CD4-positive, alpha-beta T cell (primary cell): ENCODE measurements around the gene S100A8. TPM values are rescaled to one million over a fixed set of nuclear protein-coding genes. Genes with fewer than 3 reads are reported as not detected.

Experiments used
- ATAC-seq: fragments of 200-7000 bp; cut with Tn5 transposase; one replicate; pipeline ENCODE4 v1.10.0; 2022; ENCODE audit warnings: mild to moderate bottlenecking; ENCODE audit not compliant: poor library complexity
- CTCF ChIA-PET: fragments of 350-600 bp; sonication (Branson Sonifier 250); formaldehyde crosslinking; loops from one replicate; lab custom pipeline; 2021; ENCODE audit warnings: antibody characterized with exemption, inconsistent platforms; lab: Charles Lee
- POLR2A ChIA-PET: fragments of 350-600 bp; sonication (Branson Sonifier 250); formaldehyde crosslinking; loops from one replicate; lab custom pipeline; 2021; ENCODE audit warnings: antibody characterized with exemption, inconsistent platforms; lab: Charles Lee
- DNase-seq, 14 experiments: peaks; one replicate each; pipeline ENCODE4 v3.0.0-alpha.2; 2013 to 2020; ENCODE audit warnings: mixed read lengths in 2 of 14
- H3K27ac ChIP-seq, 2 donors: one replicate each; pipeline versions ENCODE4 v1.5.1 to v1.7.0; 2013; ENCODE audit warnings: low read length in 2 of 2, low read depth in 1 of 2, mild to moderate bottlenecking in 1 of 2
- H3K27me3 ChIP-seq, 2 experiments: 1 replicate in 1 of 2; 2 replicates in 1 of 2; pipeline versions ENCODE4 v1.6.1 to v1.7.0; 2013; ENCODE audit warnings: low read length in 2 of 2, control low read depth in 1 of 2, mild to moderate bottlenecking in 1 of 2, moderate library complexity in 1 of 2; ENCODE audit not compliant: insufficient read depth in 2 of 2, control insufficient read depth in 1 of 2
- H3K36me3 ChIP-seq: one replicate; pipeline ENCODE4 v1.6.1; 2013; ENCODE audit warnings: low read length, control low read depth; ENCODE audit not compliant: insufficient read depth
- H3K4me1 ChIP-seq: one replicate; pipeline ENCODE4 v1.6.1; 2013; ENCODE audit warnings: low read length, control low read depth; ENCODE audit not compliant: insufficient read depth
- H3K4me3 ChIP-seq: one replicate; pipeline ENCODE4 v1.5.1; 2013; ENCODE audit warnings: mild to moderate bottlenecking, low read length, moderate library complexity
- H3K9me3 ChIP-seq, 2 experiments: 1 replicate in 1 of 2; 2 replicates in 1 of 2; pipeline versions ENCODE4 v1.6.1 to v1.7.0; 2013; ENCODE audit warnings: low read length in 2 of 2, mild to moderate bottlenecking in 2 of 2, control low read depth in 1 of 2, moderate library complexity in 1 of 2; ENCODE audit not compliant: control insufficient read depth in 1 of 2, insufficient read depth in 1 of 2
- H3K27ac Mint-ChIP-seq: one replicate; pipeline ENCODE4 v1.8.0; 2020; ENCODE audit warnings: mixed read lengths
- H3K27me3 Mint-ChIP-seq: one replicate; pipeline ENCODE4 v1.8.0; 2021; ENCODE audit warnings: mixed read lengths
- H3K36me3 Mint-ChIP-seq: one replicate; pipeline ENCODE4 v1.8.0; 2021; ENCODE audit warnings: low read depth, mixed read lengths
- H3K4me1 Mint-ChIP-seq: one replicate; pipeline ENCODE4 v1.8.0; 2021; ENCODE audit warnings: low read depth, mixed read lengths
- H3K4me3 Mint-ChIP-seq: one replicate; pipeline ENCODE4 v1.8.0; 2020; ENCODE audit warnings: mild to moderate bottlenecking, mixed read lengths
- H3K9me3 Mint-ChIP-seq: one replicate; pipeline ENCODE4 v1.8.0; 2020; ENCODE audit warnings: mixed read lengths
- CTCF ChIP-seq: fragments of 200-600 bp; IDR thresholded peaks from one replicate; pipeline ENCODE4 v1.8.0; 2022; ENCODE audit warnings: antibody characterized with exemption, mild to moderate bottlenecking
- intact Hi-C, 2 experiments: fragments of 100-400 bp; cut with DNase I in 1 of 2; cut with micrococcal nuclease in 1 of 2; formaldehyde crosslinking; loops; one replicate each; pipeline versions ENCODE4 v1.15.1 to v1.9.0; 2023 to 2025; cut with DNase I, micrococcal nuclease
- polyA plus RNA-seq, 2 donors: library from polyadenylated mRNA; unstranded; fragments of 120-200 nt; gene quantifications; one replicate each; pipeline ENCODE4 v1.2.1, GENCODE V29; 2013
- total RNA-seq, 174 experiments: library from RNA in 2 of 174; stranded (reverse) in 2 of 174; gene quantifications; one replicate each; pipeline ENCODE4 v1.2.3 and lab custom pipeline; 2021 to 2026

Gene S100A8
- 10 to 100 TPM; 21.0 to 23.8 TPM for total RNA-seq
- 244 TPM for polyA plus RNA-seq (2013, experiment 1 of 2)
- 149 TPM for polyA plus RNA-seq (2013, experiment 2 of 2)
- total RNA-seq (lab: John Stamatoyannopoulos, UW): 0 to 35.0 (median 0.24) reads per million in 172 experiments

DNA sequence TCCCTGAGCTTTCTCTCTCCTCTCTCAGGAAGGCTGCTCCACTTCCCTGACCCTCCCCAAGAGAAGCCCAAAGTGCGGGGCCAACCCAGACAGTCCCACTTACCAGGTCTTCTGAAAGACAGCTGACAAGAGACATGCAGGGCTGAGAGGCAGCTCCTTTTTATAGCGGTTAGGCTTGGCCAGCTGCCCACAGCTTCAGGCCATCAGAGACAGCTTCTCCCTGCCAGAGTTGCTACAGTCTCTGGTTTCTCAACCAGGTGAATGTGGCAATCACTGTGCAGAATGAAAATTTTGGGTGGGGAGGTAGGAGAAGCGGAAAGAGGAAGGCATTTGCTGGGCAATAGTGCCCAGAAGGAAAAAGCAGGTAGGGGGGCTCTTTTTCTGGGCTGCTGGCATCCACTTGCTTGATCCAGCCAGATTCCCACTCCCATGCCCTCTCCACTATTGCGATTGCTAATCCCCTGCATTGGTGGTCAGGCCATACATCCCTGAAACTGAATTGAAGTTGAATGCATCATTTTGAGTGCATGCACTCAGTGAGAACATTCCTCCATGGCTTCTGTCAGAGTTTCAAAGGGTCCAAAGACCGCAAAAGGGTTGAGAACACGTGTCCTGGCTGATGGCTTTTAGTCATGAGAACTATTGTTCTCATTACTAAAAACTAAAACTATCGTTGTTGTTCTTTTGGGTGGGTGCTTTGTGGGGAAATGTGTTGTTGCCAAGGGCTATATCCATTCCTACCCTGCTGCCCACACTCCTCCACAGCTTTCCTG lies at the start of gene S100A8:
TSS of gene S100A8 (minus strand) at position 136 of the 773 bp plus-strand sequence. CDS start 538 bp downstream, outside the sequence.
- H3K27ac Mint-ChIP-seq: no peak within 1 kb of the TSS
- no peaks in the 10 kb centered on the region for H3K4me1 Mint-ChIP-seq
- Histone ChIP-seq H3K4me3 (peak within 1 kb of the TSS; percentile 26), H3K36me3 (no peaks in the 10 kb centered on the region), H3K27ac (no peak within 1 kb of the TSS), H3K27me3 (peaks cover 8 to 19% of the 10 kb centered on the region in 2 experiments), H3K9me3 (no peaks in the 10 kb centered on the region), H3K4me1 (no peaks in the 10 kb centered on the region)
- no peaks in the 10 kb centered on the region for H3K9me3 Mint-ChIP-seq
- H3K27me3 Mint-ChIP-seq: peaks cover 32% of the 10 kb centered on the region
- ChIA-PET CTCF (no interaction called here), POLR2A (no interaction called here)
- ATAC-seq (no peak), DNase-seq (peak in 2 of 14 experiments; percentile 17 to 24)
- H3K4me3 Mint-ChIP-seq: no peak within 1 kb of the TSS
- intact Hi-C loops: no loop called here
- H3K36me3 Mint-ChIP-seq: no peaks in the 10 kb centered on the region
- no peak for TF ChIP-seq CTCF

DNA sequence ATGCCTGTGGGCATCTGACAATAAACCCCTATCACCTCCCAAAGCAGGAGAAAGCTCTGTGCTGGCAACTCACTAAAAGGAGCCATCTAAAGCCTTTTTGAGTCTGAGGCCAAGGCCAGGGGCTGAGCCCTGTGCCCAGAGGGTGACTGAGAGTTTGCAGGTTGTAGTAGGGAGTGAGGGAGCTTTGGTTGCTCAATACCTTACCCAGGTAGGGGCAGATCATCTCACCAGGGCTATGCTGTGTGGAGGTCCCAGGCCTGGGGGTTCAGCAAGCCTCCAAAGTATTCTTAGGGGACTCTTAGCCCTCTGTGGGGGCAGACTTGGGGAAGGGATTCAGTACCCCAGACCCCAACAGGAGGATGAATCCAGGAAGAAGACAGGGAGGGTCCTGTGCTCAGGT lies 48.4 kb upstream of the S100A8 start:
- Mint-ChIP-seq H3K4me3 (no peak overlapping the region), H3K27ac (no peak overlapping the region), H3K27me3 (peaks cover 30% of the 10 kb centered on the region), H3K4me1 (no peaks in the 10 kb centered on the region), H3K36me3 (no peaks in the 10 kb centered on the region), H3K9me3 (no peaks in the 10 kb centered on the region)
- POLR2A ChIA-PET: no interaction called here
- H3K27ac ChIP-seq: no peak overlapping the region
- no peak overlapping the region for H3K4me3 ChIP-seq
- CTCF ChIA-PET: interaction anchor here (1.2 kb wide), 1 partner anchor 15 kb away, joined by 3 read pairs; no protein-coding TSS in a partner anchor
- DNase-seq (no peak), ATAC-seq (no peak)
- H3K27me3 ChIP-seq: peaks cover 6 to 7% of the 10 kb centered on the region in 2 experiments
- no peak for TF ChIP-seq CTCF
- intact Hi-C loops: no loop called here
- H3K36me3 ChIP-seq: no peaks in the 10 kb centered on the region
- peaks cover 0 to 4% of the 10 kb centered on the region in 2 experiments for H3K9me3 ChIP-seq
- no peaks in the 10 kb centered on the region for H3K4me1 ChIP-seq

- Histone ChIP-seq H3K27me3 (peaks cover under 1 to 7% of the 10 kb centered on the region in 2 experiments), H3K4me1 (no peaks in the 10 kb centered on the region), H3K27ac (no peak overlapping the region), H3K9me3 (peaks cover 0 to 4% of the 10 kb centered on the region in 2 experiments), H3K4me3 (no peak overlapping the region), H3K36me3 (no peaks in the 10 kb centered on the region)
- Mint-ChIP-seq H3K27me3 (peaks cover 28% of the 10 kb centered on the region), H3K36me3 (no peaks in the 10 kb centered on the region), H3K4me1 (no peaks in the 10 kb centered on the region), H3K27ac (no peak overlapping the region), H3K9me3 (no peaks in the 10 kb centered on the region), H3K4me3 (no peak overlapping the region)
- POLR2A ChIA-PET: no interaction called here
- TF ChIP-seq CTCF: no peak
- intact Hi-C loops: no loop called here
- no peak for DNase-seq
- ATAC-seq: no peak
- CTCF ChIA-PET: interaction anchor here (1.2 kb wide), 1 partner anchor 15 kb away, joined by 3 read pairs; no protein-coding TSS in a partner anchor
Observed at GRCh38 chr1:153438599-153438998, 47.7 kb upstream of the S100A8 start.
